G401 (cell line): Measurements from ENCODE around the gene MUSTN1. TPM values are rescaled to one million over a fixed set of nuclear protein-coding genes. Genes with fewer than 3 reads are reported as not detected.

ENCODE experiments used
- DNase-seq: peaks from one replicate; pipeline ENCODE4 v3.0.0-alpha.2; 2015; ENCODE audit warnings: low spot score
- in situ Hi-C: cut with HindIII; loops from 2 replicates; pipeline ENCODE4 v1.10.0; 2016; ENCODE audit warnings: low sequenced_read_pairs, mixed read lengths
- total RNA-seq: library from RNA; depleted of rRNA; stranded (reverse); fragments of >200 nt; shearing (Covaris generic); gene quantifications from 2 replicates; pipeline ENCODE4 v1.2.3, GENCODE V29; 2014; rRNA removed

MUSTN1 gene
- total RNA-seq = not detected in 2 replicates

DNA sequence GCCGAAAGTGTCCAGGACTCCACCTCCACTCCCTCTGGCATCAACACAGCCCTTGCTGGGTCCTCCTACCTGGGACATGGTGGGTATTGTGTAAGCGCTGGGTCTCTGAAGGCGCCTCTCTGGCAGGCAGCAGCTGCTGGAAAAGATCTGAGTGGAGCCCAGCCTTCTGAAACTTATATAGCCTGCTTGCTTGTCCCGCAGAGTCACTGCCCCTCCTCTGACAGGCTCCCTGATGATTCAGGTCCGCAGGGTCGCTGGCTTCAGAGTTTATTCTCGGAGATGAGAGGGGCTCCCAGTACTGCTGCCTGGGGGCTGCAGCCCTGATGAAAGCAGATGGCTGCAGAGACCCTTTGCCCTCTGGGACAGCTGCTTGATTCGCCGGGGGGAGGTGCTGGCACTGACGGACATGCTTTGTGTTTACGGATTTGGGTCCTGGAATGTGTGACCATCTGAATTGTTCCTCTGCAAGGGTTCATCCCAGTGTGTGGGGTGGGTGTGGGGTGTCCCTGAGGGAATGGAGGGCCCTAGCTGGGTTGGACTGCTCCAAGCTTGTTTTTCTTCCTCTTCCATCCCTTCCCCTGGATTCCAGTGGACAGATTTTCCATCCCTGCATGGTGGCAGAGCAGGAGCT lies at the start of gene MUSTN1:
Gene MUSTN1, minus strand, starts transcription at position 149 of the 631 bp plus-strand sequence. Its CDS starts 71 bp downstream, at position 78.
- DNase-seq = no peak
- in situ Hi-C loops = loop anchor here (5.0 kb wide), 1 partner anchor 57 kb away; no protein-coding TSS in a partner anchor

DNA sequence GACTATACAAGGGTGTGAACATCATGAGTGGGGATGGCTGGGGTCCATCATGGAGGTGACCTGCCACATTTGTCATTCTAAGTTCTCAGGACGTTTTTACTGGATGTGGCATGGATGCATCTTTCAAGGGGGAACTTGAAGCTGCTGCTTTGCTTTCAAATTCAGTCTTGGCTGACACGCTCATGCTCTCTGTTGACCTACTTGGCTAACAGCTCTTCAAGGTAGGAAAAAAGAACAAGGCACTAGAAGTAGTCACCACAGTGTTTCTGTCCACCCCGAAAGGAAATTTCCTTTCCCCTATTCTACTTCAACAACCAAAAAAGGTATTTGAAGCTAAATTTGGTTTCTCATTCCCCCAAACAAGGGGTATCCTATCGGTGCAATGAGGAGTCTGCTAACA lies 47.6 kb upstream of the MUSTN1 start:
- peak; percentile 58 for DNase-seq
- in situ Hi-C loops = no loop called here

DNA sequence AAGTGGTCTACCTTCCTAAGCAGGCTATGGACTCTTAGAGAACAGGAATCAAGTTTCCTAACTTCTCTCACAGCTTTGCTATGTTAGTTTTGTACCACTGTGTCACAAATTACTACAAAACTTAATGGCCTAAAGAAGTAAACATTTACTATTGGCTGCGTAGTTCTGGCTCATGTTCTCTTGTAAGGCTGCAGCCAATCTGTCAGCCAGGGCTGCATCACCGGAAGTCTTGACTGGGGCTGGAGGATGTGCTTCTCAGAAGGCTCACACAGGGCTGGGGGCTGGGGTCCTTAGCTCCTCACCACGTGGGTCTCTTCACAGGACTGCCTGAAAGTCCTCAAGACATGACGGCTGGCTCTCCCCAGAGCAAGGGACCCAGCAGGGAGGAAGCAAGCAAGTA lies 47.1 kb upstream of the MUSTN1 start:
- no peak for DNase-seq
- in situ Hi-C loops = no loop called here

DNA sequence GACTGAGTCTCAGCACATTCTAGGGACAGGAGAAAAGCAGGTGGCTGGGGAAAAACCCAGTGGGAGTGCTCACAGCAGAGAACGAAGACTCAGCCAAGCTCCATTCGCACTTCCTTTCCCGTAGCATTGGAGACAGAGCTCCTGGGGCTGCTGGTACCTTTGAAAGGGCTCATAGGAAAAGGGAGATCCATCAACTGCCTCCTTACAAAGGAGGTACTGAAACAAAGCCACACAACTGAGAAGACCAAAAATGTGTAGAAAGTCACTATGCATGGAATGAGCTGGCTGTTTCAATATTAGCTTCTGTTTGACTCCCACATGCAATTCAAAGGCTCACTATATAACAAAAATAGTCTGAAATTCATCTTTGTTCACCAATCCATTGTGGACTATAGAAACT lies 45.7 kb upstream of the MUSTN1 start:
- in situ Hi-C loops = no loop called here
- DNase-seq = peak; percentile 66

DNA sequence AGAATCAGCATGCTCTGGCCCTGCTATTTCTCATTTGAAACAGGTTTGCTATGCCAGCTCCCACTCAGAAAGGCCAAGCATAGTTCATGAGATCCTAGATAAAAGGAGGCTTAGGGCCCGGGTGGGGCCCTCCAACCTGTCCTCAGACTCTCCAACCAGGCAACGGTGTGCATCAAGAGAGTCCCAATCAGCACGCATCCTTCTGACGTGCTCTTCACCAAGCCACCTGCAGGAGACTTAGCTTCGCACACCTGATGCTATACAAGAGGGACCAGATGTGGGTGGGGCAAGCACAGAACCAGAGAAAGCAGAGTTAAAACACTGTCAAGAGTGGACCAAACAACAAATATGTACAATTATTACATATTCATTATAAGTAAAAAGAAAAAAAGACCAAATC lies 45.2 kb upstream of the MUSTN1 start:
- DNase-seq = no peak
- in situ Hi-C loops = no loop called here

DNA sequence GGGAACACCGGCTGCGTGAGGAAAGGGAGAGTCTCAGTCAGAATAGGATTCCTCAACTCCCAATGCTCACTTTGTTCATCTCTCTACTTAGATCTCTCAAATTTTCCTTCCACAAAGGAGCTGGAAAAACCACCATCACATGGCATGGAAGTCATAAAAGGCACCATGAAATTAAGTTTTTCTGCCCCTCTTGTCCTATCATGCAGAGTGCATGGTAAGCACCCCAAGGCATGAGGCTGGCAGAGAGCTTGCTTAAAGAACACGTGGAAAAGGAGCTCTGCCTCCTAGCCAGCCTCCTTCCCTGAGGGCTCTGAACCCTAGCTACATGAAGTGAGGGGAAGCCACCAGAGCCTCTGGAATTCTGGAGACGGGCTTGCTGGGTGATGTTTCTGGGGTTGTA lies 44.8 kb upstream of the MUSTN1 start:
- in situ Hi-C loops = no loop called here
- DNase-seq = no peak

DNA sequence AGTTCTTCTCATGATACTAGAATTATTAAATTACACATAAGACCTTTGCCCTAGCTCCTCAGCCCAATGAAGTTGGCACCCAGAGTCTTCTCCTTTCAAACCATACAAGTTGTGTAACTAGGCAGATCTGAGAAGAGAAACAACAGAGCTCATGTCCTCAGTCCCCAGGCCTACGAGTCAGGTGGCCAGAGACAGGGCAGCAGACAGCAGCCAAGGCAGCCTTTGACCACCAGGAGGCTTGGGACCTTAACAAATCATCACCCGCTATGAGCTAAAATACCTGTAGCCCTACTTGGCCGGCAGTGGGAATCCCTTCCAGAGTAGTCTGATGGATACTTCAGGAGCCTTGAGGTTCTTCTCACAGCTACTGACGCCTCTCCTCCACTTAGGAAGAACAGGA lies 44.3 kb upstream of the MUSTN1 start:
- no peak for DNase-seq
- in situ Hi-C loops = no loop called here

DNA sequence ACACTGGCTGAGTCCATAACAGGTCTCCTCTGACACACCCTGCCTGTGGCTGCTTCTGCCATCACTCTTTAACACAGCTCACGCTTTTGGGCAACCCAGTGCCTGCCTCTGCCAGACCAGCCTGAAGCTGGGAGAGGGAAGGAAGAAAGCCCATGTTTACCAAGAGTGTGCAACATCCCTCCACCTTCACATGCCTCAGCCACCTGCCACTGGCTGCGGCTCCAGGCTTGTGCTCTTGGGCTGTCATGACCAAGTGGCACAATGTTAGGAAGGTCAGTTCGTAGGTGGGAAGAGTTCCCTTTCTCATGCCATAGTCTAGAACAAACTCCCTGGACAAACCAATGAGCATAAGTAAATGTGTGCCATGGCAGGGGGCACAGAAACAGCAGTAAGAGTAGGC lies 42.3 kb upstream of the MUSTN1 start:
- in situ Hi-C loops = no loop called here
- DNase-seq = no peak

DNA sequence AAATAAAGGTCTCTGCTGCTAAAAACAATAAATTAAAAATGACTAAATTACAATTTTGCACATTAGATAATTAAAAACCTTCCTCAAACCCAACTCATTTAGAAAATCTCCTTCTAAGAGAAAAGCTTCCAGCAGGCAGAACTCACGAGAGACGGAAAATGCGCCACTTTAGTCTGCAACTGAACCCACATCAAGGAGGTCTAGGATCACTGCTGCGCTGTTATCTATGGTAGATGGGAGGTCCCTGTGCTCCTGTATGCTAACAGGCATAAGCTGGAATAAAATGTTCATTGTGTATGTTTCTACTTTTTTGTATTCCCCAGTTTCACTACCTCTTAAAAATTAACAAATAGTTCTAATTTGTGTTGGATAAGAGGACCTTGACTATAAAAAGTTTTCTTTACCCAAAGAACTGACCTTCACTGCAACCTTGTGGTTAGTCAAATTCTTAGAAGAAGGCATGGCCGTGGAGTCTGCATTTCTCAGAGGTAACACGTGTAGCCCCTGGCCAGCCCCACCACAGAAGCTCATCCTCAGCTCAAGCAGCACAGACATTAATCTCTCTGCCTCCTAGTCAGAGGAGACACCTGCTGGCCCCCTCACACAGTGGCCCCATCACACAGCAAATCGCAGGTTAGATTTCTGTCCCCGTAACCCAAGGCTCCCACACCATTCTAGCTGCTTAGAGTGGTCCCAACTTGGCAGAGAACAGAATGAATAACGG lies 40.2 kb upstream of the MUSTN1 start:
- no peak for DNase-seq
- in situ Hi-C loops = no loop called here

DNA sequence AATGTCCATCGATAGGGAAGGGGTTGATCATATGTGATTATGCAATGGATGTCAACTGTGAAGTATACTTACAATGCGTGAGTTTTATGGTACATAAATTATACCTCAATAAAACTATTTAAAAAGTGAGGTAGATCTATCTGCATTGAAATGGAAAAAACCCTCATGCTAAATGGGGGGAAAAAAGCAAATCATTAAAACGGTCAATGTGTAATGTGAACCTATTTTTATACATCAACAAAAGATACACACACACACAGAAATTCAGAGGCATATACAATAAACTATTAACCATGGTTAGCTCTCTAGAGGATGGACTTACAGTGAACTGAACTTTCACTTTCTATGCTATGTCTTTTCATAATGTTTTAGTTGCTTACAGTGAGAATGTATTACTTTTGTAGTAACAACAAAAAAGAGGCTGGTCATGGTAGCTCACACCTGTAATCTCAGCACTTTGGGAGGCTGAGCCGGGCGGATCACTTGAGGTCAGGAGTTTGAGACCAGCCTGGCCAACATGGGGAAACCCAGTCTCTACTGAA lies 39.4 kb upstream of the MUSTN1 start:
- no peak for DNase-seq
- in situ Hi-C loops = no loop called here

DNA sequence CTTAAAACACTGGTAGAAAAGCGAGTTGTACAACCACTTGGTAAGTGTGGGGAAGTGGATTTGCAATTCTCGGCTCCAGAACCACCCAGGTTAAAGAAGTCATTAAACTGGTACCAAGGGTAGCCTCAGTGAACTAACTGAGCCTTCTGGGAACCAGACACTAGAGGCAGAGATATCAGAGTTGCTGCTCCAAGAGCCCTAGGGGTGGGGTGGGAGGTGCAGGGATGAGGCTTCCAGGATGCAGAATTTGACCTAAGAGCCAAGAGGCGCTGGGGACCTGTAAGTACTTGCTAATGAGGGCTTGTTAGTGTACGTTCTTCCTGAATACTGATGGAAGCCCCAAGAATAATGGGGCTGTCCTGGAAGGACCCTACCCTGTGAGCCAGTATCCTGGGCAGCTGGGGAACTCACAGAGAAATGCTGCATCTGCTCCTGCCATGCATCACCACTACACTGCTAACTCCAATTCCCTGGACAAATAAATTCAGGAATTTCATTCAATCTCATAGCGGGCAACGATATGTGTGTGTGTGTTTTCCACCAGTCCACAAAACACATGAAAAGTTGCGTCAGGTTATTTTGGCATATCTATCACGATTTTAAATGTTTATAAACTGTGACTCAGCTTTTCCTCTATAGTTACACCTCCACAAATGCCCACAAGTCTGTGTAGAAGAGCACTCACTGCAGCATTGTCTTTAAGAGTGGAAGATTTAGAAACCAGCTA lies 38.8 kb upstream of the MUSTN1 start:
- in situ Hi-C loops = no loop called here
- DNase-seq = no peak

DNA sequence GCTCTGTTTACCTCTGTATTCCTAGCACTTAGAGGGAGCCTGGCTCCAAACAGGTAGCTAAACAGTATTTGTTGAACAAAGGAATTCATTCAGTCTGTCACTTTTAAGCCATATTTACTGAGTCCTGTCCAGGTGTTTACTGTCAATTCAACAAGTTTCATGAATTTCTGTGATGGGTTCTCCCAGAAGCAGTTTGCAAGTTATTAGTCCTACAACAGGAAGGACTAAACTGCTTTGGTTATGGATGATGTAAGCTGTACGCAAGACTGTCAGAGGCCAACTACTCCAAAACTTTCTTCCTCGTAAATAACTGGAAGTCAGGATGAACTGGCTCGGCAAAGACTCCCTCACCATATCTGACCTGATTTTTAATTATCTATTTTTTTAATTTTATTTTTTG lies 37.4 kb upstream of the MUSTN1 start:
- no peak for DNase-seq
- in situ Hi-C loops = no loop called here

DNA sequence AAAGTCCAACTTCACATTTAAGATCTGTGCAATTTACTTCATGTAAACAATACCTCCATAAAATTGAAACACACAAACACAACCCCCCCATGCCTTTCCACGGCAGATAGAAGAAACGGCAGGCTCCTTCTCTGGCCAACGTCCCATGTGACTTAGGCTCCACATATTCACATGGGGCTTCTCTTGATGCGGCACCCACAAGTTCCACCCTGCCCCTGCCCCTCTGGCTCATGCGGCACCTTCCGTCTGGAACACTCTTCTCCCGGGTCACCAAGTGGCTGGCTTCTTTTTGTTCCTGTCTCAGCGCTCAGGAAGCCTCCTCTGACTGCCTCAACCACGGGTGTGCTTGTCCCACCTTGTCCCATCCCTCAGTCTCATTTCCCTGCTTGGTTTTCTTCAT lies 36.9 kb upstream of the MUSTN1 start:
- in situ Hi-C loops = no loop called here
- no peak for DNase-seq

DNA sequence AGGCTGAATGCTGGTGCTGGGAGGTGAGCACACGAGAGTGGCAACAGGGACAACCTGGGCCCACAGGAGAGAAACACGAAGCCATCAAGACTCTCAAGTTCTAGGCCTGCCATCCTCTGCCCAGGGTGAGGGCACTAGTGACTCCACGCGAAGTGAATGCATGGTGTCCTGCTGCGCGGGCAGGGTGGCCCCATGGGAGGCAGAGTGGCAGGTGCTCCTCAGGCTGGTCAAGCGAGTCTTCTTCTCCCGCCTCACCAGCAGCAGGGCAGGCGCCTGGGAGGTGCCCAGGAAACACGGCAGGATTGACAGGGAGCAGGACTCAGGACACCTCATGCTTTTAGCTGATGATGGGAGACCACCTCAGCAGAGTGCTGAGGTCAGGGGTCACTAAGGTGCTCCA lies 35.7 kb upstream of the MUSTN1 start:
- no peak for DNase-seq
- in situ Hi-C loops = no loop called here

DNA sequence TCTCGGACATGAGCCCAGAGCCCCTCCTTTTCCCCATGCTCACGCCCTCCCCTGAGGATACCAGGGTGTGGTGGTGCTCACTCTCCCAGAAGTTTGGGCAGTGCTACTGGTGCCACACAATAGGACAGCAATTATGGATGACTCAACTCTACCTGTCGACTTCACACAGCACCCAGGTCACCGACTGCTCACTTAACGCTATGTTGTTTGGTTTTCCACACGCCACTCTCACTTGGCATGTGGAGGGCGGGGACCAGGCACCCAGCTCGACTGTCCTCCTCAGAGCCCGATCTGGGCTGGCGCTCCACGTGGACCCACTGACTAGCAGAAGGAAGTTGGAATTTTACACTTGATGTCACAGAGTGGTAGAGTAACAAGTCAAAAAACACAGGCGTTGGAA lies 31.6 kb upstream of the MUSTN1 start:
- in situ Hi-C loops = no loop called here
- DNase-seq = no peak

DNA sequence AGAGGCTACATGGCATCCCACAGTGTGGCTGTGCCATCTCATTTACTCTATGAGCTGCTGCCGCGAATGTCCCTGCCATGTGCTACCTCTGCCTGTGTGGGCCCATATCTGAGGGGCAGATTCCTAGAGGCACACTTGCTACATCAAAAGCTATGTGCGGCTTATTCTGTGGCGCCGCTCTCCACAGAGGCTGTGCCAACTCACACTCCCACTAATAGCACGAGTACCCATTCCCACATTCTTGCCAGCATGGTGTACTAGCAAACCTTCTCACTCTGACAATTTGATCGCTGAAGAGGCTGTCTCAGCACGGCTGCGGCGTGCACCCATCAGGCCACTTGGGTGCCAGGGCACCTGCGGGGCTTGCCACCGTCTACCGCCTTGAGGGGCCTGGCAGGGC lies 31.2 kb upstream of the MUSTN1 start:
- DNase-seq = no peak
- in situ Hi-C loops = no loop called here

DNA sequence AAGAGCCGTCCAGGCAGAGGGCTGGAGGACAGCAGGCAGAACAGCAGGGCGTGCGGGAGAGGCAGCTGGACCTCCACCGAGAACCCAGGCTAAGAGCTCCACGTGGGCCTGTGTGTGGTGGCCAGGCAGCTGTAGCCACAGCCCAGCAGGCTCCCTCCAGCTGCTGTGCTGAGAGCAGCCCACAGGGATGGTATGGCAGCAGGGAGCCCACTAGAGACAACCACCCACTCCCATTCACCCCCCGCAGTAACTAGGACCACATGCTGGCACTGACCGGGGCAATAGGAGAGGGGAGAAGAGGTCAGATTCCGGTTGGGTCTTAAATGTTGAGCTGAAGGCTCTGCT lies 25.6 kb upstream of the MUSTN1 start:
- DNase-seq = no peak
- in situ Hi-C loops = no loop called here

DNA sequence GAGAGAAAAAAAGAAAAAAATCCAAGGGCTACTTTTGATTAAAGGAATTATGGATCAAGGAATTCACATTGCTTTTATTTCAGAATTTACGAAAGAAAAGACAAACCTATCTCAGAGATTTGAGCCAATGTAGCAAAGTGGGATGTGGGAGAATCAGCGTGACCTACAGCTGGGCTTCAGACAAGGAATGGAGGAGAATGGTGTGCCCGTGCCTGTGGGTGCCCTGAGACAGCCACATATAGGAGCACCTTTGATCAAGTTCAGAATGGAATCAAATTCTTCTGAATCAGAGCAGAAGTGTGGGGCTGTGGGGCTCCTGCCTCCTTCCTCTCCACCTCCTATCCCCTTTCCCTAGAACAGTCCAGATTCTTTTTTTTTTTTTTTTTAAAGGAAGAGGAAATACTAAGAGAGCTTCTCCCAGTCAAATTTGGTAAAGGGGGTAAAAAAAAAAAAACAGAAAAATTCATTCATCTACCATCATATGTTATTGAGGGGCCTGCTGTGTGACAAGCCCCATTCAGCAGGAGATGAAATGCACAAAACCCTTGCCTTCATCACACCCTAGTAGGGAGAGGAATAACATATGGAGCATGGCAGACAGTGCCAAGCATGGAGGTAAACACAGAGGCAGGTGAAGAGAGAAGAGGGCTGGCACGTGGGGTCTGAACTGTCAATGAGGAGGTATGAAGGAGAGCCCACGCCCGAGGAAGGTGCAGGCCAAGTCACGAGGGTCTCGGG lies 25.0 kb upstream of the MUSTN1 start:
- peak; percentile 61 for DNase-seq
- in situ Hi-C loops = no loop called here

DNA sequence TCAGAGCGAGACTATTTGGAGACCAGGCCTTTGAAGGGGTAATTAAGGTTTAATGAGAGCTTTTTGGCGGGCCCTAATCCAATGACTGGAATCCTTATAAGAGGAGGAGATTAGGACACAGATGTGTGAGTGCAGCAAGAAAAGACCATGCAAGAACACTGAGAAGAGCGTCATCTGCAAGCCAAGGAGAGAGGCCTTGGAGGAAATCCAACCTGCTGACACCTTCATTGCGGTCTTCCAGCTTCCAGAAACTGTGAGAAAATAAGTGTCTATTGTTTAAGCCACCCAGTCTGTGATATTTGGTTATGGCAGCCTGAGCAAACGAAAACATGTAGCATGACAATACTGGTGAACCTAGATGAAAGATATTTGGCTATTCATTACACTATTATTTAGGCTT lies 23.0 kb upstream of the MUSTN1 start:
- in situ Hi-C loops = no loop called here
- DNase-seq = peak; percentile 43

DNA sequence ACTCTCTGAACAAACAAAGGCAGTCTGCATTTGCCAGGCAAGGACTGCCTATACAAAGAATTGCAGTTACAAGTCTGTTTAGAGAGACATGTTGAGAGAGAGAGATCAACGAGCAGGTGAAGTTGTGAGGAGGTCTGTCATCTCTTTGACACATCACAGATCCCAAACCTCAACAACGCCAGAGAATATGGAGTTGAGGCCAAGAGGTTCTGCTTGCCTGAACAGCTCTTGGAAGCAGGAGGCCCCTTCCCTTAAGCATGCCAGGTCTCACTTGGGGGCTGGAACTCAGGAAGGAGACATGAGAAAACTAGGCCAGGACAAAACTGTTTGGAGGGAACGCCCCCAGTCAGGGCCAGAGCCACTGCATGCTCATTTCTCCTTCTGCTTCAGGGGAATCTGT lies 22.3 kb upstream of the MUSTN1 start:
- in situ Hi-C loops = no loop called here
- peak; percentile 42 for DNase-seq
